ENCODE data around the gene FGFRL1. TPM values are rescaled to one million over a fixed set of nuclear protein-coding genes. Genes with fewer than 3 reads are reported as not detected.
A peak's percentile ranks its signal among the peaks of the same experiment; 100 is the strongest.

FGFRL1 gene
- total RNA-seq, 4 donors from 2014 or later = 11.7 to 15.9 (median 14.2) TPM

DNA sequence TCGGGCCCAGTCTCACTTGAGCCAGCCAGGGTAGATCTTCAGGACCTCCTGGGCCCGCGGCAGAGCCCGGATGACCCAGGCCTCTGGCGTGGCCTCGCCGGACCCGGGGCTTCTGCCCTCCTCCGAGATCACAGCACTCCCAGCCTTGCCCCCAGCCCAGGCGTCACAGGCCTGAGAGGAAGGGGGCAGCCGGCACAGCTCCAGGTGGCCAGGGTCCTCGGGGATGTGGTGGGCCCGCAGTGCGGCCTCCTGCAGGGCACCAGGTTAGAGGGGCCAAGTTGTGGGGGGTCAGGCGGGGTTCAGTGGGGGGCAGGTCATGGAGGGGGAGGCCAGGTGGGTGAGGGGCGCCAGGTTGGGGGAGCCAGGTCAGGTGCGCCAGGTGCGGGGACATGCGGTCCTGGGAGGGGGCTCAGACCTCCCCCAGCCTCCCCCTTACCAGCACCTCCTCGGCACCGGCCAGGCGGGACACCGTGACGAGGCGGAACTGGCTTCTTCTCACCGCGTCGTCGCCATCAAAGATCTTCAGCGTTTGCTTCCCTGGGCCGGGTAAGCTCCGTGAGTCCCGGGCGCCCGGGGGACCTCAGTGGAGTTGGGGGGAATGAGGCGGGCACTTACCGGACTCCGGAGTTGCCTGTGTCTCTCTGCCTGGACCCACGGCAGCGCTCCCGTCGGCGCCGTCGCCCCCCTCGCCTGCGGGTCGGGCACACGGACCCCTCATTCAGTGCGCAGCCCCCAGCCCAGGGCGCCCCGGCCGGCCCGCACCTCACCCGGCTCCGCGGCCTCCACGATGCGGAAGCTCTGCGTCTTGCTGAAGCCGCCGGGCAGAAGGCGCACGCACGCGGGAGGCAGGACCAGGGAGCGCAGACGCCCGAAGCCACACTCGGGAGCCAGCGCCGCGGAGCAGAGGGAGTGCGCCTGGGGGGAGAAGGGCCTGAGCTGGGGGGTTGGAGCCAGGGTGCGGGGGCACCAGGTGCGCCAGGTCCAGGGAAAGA is 44.0 kb upstream of the FGFRL1 start:
- H3K4me3 ChIP-seq = no peak overlapping the region
- 72% methylated on average over 51 of the region's 76 CpGs; no CpG with 5 or more reads in 1 of the 2 donors for WGBS, 2 donors (ENCODE audit: low coverage in 1 of 2)

GRCh38 chr4:968221-968620 is 43.2 kb upstream of the FGFRL1 start:
- in situ Hi-C loops (cut with MboI; ENCODE audit: low pct_ligation_motif_present in 1 of 4, low pct_unique_long_range_greater_than_20kb in 1 of 4, low sequenced_read_pairs in 3 of 4) (no loop called here), intact Hi-C loops (cut with DNase I; ENCODE audit: low total_unique reads) (no loop called here)
- TF ChIP-seq, protein P1, sequence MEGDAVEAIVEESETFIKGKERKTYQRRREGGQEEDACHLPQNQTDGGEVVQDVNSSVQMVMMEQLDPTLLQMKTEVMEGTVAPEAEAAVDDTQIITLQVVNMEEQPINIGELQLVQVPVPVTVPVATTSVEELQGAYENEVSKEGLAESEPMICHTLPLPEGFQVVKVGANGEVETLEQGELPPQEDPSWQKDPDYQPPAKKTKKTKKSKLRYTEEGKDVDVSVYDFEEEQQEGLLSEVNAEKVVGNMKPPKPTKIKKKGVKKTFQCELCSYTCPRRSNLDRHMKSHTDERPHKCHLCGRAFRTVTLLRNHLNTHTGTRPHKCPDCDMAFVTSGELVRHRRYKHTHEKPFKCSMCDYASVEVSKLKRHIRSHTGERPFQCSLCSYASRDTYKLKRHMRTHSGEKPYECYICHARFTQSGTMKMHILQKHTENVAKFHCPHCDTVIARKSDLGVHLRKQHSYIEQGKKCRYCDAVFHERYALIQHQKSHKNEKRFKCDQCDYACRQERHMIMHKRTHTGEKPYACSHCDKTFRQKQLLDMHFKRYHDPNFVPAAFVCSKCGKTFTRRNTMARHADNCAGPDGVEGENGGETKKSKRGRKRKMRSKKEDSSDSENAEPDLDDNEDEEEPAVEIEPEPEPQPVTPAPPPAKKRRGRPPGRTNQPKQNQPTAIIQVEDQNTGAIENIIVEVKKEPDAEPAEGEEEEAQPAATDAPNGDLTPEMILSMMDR (IDR thresholded peaks at IDR 0.05) = no peak
- TF ChIP-seq POLR2AphosphoS5 (IDR thresholded peaks at IDR 0.05) = no peak
- no peak for TF ChIP-seq POLR2A (IDR thresholded peaks at IDR 0.05)
- no peak for TF ChIP-seq EP300 (IDR thresholded peaks at IDR 0.05; ENCODE audit: low read depth)
- Histone ChIP-seq H3K4me1 (peaks cover 11 to 53% (median 35%) of the 10 kb centered on the region in 4 donors), H3K9me3 (no peaks in the 10 kb centered on the region), H3K4me3 (no peak overlapping the region), H3K27ac (no peak overlapping the region), H3K36me3 (peaks cover 0 to 8% (median 0%) of the 10 kb centered on the region in 4 donors), H3K27me3 (no peaks in the 10 kb centered on the region)
- WGBS, 2 donors (ENCODE audit: low coverage in 1 of 2) = 65% methylated on average over 15 of the region's 24 CpGs; no CpG with 5 or more reads in 1 of the 2 donors
- no peak for DNase-seq

More for the DNA sequence above, 44.0 kb upstream of the FGFRL1 start:
- intact Hi-C loops (cut with DNase I; ENCODE audit: low total_unique reads) (no loop called here), in situ Hi-C loops (cut with MboI; ENCODE audit: low pct_ligation_motif_present in 1 of 4, low pct_unique_long_range_greater_than_20kb in 1 of 4, low sequenced_read_pairs in 3 of 4) (no loop called here)
- no peak overlapping the region for H3K27ac ChIP-seq
- TF ChIP-seq POLR2AphosphoS5 (IDR thresholded peaks at IDR 0.05) = no peak
- TF ChIP-seq EP300 (IDR thresholded peaks at IDR 0.05; ENCODE audit: low read depth) = no peak
- TF ChIP-seq, protein P1 (IDR thresholded peaks at IDR 0.05) = no peak
- TF ChIP-seq POLR2A (IDR thresholded peaks at IDR 0.05) = no peak
- DNase-seq = no peak
- H3K9me3 ChIP-seq = no peaks in the 10 kb centered on the region
- H3K4me1 ChIP-seq = peaks cover 8 to 54% (median 31%) of the 10 kb centered on the region in 4 donors
- H3K27me3 ChIP-seq = no peaks in the 10 kb centered on the region
- H3K36me3 ChIP-seq = peaks cover 0 to 8% (median 0%) of the 10 kb centered on the region in 4 donors

DNA sequence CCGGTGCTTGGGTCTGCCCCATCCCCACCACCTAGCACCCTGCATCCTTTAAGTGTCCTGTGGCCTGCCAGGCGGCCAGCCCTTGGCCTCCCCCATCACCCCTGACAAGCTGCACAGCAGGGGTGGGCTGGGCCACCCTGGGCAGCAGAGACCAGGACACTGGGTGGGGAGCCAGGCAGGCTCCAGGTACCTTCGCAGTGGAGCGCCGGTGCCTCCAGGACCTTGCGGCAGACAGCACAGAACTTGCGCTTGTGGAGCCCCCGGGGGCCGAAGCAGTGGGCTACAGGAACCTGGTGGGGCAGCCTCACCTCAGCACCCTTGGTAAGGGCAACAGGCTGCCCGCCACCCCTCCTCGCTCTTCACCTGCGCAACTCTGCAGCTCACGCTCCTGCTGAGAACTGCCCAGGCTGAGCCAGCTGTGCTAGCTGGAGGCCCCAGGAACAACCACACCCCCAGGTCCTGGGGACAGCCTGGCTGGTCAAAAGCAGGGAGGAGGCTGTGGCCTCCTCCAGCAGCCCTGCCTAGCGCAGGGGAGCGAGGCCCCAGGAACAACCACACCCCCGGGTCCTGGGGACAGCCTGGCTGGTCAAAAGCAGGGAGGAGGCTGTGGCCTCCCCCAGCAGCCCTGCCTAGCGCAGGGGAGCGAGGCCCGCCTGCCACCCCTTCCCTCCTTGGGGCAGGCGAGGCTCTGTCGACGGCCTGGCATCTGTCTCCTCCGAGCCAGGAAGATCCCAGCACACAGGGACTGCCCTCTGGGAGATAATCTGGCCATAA is 42.6 kb upstream of the FGFRL1 start:
- no peak overlapping the region for H3K4me3 ChIP-seq

More for the DNA sequence above, 42.6 kb upstream of the FGFRL1 start:
- Histone ChIP-seq H3K4me1 (peaks cover 11 to 50% (median 38%) of the 10 kb centered on the region in 4 donors), H3K9me3 (no peaks in the 10 kb centered on the region), H3K36me3 (peaks cover 0 to 8% (median 0%) of the 10 kb centered on the region in 4 donors), H3K27ac (peak overlapping the region in 2 of 4 donors; percentile 22 to 57), H3K27me3 (no peaks in the 10 kb centered on the region)
- intact Hi-C loops (cut with DNase I; ENCODE audit: low total_unique reads) = no loop called here
- in situ Hi-C loops (cut with MboI; ENCODE audit: low pct_ligation_motif_present in 1 of 4, low pct_unique_long_range_greater_than_20kb in 1 of 4, low sequenced_read_pairs in 3 of 4) = no loop called here
- WGBS, 2 donors (ENCODE audit: low coverage in 1 of 2) = 82% methylated on average over 22 of the region's 23 CpGs; no CpG with 5 or more reads in 1 of the 2 donors
- no peak for DNase-seq
- TF ChIP-seq POLR2A (IDR thresholded peaks at IDR 0.05) = no peak
- TF ChIP-seq, protein P1 (IDR thresholded peaks at IDR 0.05) = no peak
- TF ChIP-seq EP300 (IDR thresholded peaks at IDR 0.05; ENCODE audit: low read depth) = no peak
- no peak for TF ChIP-seq POLR2AphosphoS5 (IDR thresholded peaks at IDR 0.05)
